ENCODE data around the gene ARHGEF7.
"Not testable (repeated sequence)": the region's sequence is repeated elsewhere in the genome, so short reads cannot be mapped to it uniquely, and the experiment has no call there.

The ARHGEF7 gene

GRCh38 chr13:111257899-111258298 lies 142.8 kb downstream of the ARHGEF7 start:
- DNase-seq = not testable (repeated sequence)

GRCh38 chr13:111258637-111259036 lies 143.5 kb downstream of the ARHGEF7 start:
- no peak for DNase-seq

- DNase-seq = no peak
These were observed 143.9 kb downstream of the ARHGEF7 start for GRCh38 chr13:111259058-111259457.

- DNase-seq = no peak
These were observed 146.2 kb downstream of the ARHGEF7 start for GRCh38 chr13:111261326-111261725.

- DNase-seq = no peak
These were observed 147.2 kb downstream of the ARHGEF7 start for GRCh38 chr13:111262281-111262680.

- DNase-seq = no peak
These were observed 147.6 kb downstream of the ARHGEF7 start for GRCh38 chr13:111262715-111263114.

- no peak for DNase-seq
These were observed 148.5 kb downstream of the ARHGEF7 start for GRCh38 chr13:111263566-111263965.

- no peak for DNase-seq
These were observed 150.0 kb downstream of the ARHGEF7 start for GRCh38 chr13:111265006-111265700.

- no peak for DNase-seq
These were observed 150.6 kb downstream of the ARHGEF7 start for GRCh38 chr13:111265701-111266035.

- DNase-seq = no peak
These were observed 152.1 kb downstream of the ARHGEF7 start for GRCh38 chr13:111267205-111267604.

GRCh38 chr13:111267784-111268183 lies 152.7 kb downstream of the ARHGEF7 start:
- DNase-seq = no peak

- DNase-seq = no peak
These were observed 154.4 kb downstream of the ARHGEF7 start for GRCh38 chr13:111269508-111269907.

GRCh38 chr13:111270126-111270525 lies 155.0 kb downstream of the ARHGEF7 start:
- DNase-seq = no peak

- DNase-seq = no peak
These were observed 155.9 kb downstream of the ARHGEF7 start for GRCh38 chr13:111270765-111271698.

GRCh38 chr13:111272117-111272516 lies 157.0 kb downstream of the ARHGEF7 start:
- no peak for DNase-seq

- no peak for DNase-seq
These were observed 160.3 kb downstream of the ARHGEF7 start for GRCh38 chr13:111275382-111275781.

- DNase-seq = no peak
These were observed 161.0 kb downstream of the ARHGEF7 start for GRCh38 chr13:111275995-111276618.

- DNase-seq = no peak
These were observed 163.1 kb downstream of the ARHGEF7 start for GRCh38 chr13:111278258-111278657.

GRCh38 chr13:111278743-111279652 lies 163.9 kb downstream of the ARHGEF7 start:
- DNase-seq = no peak

- DNase-seq = no peak
These were observed 165.1 kb downstream of the ARHGEF7 start for GRCh38 chr13:111280226-111280625.

GRCh38 chr13:111280681-111281585 lies 165.8 kb downstream of the ARHGEF7 start:
- DNase-seq = no peak

Measured in stimulated activated CD4-positive, alpha-beta T cell treated with anti-CD3 and anti-CD28 coated beads, Interleukin-2, amount 100 ng/mL, for 24 hours (primary cell).